GM12873 (cell line): Measurements from ENCODE around the gene TGFB2.

Source experiments
- TF ChIP-seq, protein P1 (sequence below): IDR thresholded peaks from 2 replicates; pipeline ENCODE4 v1.5.1; 2012; ENCODE audit warnings: low read depth, mild to moderate bottlenecking, moderate library complexity, low read length, control low read depth; ENCODE audit not compliant: insufficient read depth; ENCODE audit errors: missing control alignments

The TGFB2 gene

GRCh38 chr1:218339267-218339831 lies 5.8 kb upstream of the TGFB2 start:
- TF ChIP-seq, protein P1, sequence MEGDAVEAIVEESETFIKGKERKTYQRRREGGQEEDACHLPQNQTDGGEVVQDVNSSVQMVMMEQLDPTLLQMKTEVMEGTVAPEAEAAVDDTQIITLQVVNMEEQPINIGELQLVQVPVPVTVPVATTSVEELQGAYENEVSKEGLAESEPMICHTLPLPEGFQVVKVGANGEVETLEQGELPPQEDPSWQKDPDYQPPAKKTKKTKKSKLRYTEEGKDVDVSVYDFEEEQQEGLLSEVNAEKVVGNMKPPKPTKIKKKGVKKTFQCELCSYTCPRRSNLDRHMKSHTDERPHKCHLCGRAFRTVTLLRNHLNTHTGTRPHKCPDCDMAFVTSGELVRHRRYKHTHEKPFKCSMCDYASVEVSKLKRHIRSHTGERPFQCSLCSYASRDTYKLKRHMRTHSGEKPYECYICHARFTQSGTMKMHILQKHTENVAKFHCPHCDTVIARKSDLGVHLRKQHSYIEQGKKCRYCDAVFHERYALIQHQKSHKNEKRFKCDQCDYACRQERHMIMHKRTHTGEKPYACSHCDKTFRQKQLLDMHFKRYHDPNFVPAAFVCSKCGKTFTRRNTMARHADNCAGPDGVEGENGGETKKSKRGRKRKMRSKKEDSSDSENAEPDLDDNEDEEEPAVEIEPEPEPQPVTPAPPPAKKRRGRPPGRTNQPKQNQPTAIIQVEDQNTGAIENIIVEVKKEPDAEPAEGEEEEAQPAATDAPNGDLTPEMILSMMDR, result peak; percentile 61

DNA sequence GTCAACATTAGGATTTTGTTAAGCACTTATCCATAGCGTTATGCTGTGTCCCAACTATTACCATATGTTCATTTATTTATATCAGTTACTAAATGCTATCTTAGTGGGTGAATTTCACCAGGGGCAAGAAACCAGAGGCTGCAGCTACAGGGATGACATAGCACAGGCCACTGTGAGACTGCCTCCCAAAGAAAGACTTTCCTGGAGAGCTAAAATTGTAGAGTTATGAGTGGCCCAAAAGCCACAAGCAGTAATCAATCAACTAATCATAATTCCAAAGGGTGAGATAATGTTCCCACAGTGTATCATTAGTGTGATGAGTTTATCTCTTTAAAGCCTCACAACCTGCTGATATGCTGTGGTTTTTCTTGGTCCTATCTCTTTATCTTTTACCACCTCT lies 3.8 kb upstream of the TGFB2 start:
- TF ChIP-seq, protein P1, result no peak

DNA sequence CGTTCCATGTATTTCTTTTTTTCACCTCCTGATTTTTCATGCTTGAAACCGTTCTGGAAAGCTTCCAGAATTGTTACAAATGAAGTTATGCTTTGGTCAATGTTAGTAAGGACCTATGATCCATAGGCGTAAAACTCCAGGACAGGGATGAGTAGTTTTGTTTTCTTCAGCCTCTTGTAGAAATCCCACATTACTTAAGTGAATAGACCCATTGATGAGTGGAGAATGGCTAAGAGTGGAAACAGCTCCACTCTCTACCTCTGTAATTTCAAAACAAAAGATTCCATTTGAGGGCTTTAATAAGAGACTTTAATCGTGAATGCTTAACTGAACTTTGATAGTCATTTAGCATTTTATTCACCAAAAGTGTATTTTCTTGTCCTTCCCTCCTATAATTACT lies 3.0 kb upstream of the TGFB2 start:
- TF ChIP-seq, protein P1, result no peak

DNA sequence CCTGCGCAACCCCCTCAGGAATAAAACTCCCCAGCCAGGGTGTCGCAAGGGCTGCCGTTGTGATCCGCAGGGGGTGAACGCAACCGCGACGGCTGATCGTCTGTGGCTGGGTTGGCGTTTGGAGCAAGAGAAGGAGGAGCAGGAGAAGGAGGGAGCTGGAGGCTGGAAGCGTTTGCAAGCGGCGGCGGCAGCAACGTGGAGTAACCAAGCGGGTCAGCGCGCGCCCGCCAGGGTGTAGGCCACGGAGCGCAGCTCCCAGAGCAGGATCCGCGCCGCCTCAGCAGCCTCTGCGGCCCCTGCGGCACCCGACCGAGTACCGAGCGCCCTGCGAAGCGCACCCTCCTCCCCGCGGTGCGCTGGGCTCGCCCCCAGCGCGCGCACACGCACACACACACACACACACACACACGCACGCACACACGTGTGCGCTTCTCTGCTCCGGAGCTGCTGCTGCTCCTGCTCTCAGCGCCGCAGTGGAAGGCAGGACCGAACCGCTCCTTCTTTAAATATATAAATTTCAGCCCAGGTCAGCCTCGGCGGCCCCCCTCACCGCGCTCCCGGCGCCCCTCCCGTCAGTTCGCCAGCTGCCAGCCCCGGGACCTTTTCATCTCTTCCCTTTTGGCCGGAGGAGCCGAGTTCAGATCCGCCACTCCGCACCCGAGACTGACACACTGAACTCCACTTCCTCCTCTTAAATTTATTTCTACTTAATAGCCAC lies 696 bp downstream of the TGFB2 start:
- TF ChIP-seq, protein P1, result no peak

- TF ChIP-seq, protein P1, result no peak
These were observed 1.5 kb downstream of the TGFB2 start for GRCh38 chr1:218346391-218347204.

- TF ChIP-seq, protein P1, result no peak
These were observed 2.2 kb downstream of the TGFB2 start for GRCh38 chr1:218347336-218347722.
